Measurements from ENCODE around the gene CCL17.
"Not testable (repeated sequence)": the region's sequence is repeated elsewhere in the genome, so short reads cannot be mapped to it uniquely, and the experiment has no call there.

Gene CCL17

GRCh38 chr16:57403965-57404817 lies at the start of gene CCL17:
Gene CCL17 (plus strand): TSS chr16:57404767. CDS start chr16:57413933, 9,166 bp downstream.
- DNase-seq = no peak

DNA sequence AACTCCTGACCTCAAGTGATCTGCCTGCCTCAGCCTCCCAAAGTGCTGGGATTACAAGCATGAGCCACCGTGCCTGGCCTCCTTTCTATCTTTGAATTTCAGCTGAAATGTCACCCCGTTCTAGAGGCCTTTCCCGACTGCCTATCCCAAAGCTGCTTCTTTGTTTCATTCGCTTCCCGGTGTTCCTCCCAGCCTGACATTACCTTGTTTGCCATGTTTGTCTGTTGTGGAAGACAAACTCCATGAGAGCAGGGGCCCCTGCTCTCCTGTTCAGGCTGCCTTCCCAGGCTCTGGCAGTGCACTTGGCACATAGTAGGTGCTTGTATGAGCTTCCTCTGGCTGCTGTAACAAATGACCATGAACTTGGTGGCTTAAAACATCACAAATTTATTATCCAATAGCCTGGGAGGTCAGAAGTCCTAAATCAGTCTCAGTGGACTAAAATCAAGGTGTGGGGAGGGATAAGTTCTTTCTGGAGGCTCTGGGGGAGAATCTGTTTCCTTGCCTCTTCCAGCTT lies 48.6 kb upstream of the CCL17 start:
- DNase-seq = no peak

DNA sequence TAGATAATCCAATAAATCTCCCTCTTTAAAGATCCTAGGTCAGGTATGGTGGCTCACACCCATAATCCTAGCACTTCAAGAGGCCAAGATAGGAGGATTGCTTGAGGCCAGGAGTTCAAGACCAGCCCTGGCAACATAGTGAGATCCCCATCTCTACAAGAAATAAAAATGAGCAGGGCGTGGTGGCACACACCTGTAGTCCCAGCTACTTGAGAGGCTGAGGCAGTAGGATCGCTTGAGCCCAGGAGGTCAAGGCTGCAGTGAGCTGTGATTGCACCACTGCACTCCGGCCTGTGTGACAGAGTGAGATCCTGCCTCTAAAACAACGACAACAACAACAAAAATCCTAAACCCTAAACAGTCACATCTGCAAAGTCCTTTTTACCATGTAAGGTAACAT lies 48.0 kb upstream of the CCL17 start:
- DNase-seq = no peak

GRCh38 chr16:57357330-57358085 lies 47.1 kb upstream of the CCL17 start:
- DNase-seq = no peak

- DNase-seq = no peak
Observed at GRCh38 chr16:57358086-57358420, 46.5 kb upstream of the CCL17 start.

- no peak for DNase-seq
Observed at GRCh38 chr16:57358527-57359095, 46.0 kb upstream of the CCL17 start, which contains the start of gene CCL22. Gene CCL22 (plus strand): TSS chr16:57358783. CDS start chr16:57358817, 34 bp downstream.

GRCh38 chr16:57360321-57360935 lies 44.1 kb upstream of the CCL17 start:
- DNase-seq = no peak

GRCh38 chr16:57361404-57361803 lies 43.2 kb upstream of the CCL17 start:
- no peak for DNase-seq

DNA sequence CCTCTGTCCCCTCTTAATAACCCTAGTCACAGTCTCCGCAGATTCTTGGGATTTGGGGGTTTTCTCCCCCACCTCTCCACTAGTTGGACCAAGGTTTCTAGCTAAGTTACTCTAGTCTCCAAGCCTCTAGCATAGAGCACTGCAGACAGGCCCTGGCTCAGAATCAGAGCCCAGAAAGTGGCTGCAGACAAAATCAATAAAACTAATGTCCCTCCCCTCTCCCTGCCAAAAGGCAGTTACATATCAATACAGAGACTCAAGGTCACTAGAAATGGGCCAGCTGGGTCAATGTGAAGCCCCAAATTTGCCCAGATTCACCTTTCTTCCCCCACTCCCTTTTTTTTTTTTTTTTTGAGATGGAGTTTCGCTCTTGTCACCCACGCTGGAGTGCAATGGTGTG lies 40.4 kb upstream of the CCL17 start:
- no peak for DNase-seq

DNA sequence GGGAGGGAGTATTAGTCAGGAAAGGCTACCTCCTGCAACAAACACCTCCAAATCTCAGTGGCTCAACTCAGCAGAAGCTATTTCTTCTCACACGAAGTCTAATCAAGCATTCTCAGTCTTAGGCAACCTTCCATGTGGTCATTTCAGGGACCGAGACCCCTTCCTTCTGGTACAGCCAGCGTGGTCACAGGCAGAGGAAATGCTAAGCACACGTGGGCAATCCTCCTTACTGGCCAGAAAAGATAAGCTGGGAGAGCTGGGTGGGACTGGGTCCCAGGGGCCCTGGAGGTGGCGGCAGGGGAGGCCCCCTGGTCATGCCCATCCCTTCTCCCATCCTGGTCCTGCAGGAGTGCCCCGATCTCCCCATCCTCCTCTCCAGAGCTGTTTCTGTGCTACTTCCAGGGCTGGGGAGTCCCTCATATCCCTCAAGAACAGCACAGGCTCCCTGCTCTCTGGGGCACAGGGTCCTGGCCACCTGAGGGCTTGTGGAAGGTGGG lies 38.0 kb upstream of the CCL17 start:
- DNase-seq = no peak

DNA sequence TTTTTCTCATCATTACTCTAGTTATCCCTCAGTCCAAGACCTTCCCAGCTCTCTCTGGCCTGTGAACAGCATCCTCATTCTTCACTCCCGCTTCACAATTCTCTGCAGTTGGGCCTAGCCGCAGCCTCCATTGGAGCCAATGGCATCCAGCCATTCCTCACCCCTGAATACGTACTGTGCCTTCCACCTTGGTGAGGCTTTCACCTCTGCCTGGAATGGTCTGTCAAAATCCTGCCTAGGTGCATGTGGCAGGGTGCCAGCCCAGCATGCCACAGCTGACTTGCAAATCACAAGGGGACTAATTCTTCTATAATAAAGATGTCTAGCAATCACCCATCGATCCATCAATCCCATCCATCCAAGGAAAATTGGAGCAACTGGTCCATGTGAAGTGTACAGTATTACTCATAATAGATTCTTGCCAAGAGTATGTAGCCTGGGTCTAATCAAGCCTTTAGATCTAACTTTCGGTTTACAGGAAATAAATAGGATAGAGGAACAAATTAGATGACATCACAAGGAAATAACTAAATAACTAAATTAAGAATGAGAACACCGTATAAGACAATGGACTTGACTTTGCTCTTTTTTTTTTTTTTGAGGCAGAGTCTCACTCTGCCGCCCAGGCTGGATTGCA lies 37.3 kb upstream of the CCL17 start:
- DNase-seq = no peak

GRCh38 chr16:57371494-57372371 lies 32.8 kb upstream of the CCL17 start:
- no peak for DNase-seq

- DNase-seq = no peak
Observed at GRCh38 chr16:57372372-57373116, 32.0 kb upstream of the CCL17 start, which contains the start of gene CX3CL1. Gene CX3CL1 (plus strand): TSS chr16:57372490. CDS start chr16:57372569, 79 bp downstream.

- DNase-seq = no peak
Observed at GRCh38 chr16:57373117-57373947, 31.2 kb upstream of the CCL17 start.

GRCh38 chr16:57374067-57374534 lies 30.5 kb upstream of the CCL17 start:
- no peak for DNase-seq

DNA sequence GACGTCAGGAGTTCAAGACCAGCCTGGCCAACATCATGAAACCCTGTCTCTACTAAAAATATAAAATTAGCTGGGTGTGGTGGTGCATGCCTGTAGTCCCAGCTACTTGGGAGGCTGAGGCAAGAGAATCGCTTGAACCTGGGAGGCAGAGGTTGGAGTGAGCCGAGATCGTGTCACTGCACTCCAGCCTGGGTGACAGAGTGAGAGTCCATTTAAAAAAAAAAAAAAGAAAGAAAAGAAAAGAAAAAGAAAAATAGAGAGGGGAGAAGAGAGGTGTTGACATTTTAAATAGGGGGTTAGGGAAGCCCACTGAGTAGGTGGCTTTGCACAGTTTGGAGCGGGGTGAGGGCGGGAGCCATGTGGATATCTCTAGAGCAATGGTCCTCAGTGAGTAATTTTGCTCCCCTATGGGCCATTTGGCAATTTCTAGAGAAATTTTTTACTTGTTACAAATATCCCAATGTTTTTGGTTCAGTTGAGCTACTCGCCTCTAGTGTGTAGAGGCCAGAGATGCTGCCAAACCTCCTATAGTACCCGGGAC lies 29.6 kb upstream of the CCL17 start:
- not testable (repeated sequence) for DNase-seq

DNA sequence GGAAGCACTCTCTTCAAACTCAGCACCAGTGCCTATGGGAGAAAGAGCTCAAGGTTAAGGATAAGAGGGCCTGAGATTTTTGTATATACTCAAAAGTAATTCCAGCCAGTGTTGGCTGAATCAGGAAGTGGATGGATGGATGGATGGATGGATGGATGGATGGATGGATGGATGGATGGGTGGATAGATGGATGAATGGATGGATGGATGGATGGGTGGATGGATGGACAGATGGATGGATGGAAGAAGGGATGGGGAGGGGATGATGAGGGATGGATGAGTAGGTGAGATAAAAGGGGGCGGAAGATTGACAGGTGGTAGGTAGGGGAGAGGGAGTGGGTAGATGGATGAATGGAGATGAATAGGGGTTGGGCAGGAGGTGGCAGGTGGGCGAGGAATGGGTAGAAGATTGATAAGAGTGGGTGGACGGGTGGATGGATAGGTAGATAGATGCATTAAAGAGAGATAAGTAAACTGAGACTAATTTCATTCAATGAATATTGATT lies 28.2 kb upstream of the CCL17 start:
- DNase-seq = no peak

DNA sequence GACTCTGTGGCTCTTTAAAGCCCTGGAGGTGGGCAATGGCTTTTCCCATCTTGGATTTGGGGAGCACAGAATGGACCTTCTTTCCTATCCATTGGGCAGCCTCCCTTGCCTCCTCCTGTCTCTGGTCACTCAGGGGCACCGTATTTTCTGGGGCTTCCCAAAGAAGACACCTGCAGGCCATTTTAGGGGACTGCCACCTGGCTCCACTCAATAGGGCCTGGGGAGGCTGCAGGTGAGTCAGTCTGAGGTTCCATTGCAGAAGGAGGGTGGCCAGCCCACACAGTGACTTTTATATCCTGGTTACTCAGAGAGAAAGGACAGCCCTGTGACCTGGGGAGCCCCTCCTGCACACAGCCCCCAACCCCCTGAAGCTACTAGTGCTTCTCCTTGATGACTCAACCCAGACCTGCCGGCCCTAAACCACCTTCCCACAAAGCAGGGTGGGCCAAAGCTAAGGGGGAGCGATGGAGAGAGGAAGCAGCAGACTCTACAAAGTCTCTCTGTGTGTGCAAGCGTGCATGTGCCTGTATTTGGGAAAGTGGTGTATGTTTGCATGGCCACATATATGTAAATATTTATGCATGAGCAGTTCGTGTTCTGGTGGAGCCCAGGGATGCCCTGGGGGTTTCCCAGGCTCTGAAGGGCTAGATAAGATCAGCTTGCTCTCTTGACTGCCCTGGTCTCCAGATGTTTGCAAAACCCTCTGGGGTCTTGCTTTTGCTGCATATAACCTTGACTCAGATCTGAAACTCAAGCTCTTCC lies 27.3 kb upstream of the CCL17 start:
- no peak for DNase-seq

Data from NCI-H2029 treated with DMSO at 0.1 percent for 48 hours (cell line).